SK-N-SH (cell line): ENCODE results near the gene CERS1. TPM values are rescaled to one million over a fixed set of nuclear protein-coding genes. Genes with fewer than 3 reads are reported as not detected.

Experiments used
- CTCF ChIA-PET: fragments of 300-600, 350-600 bp; formaldehyde crosslinking; extraction: SDS; loops from one replicate; lab custom pipeline; 2021; lab: Yijun Ruan, JAX
- POLR2A ChIA-PET: fragments of 350-600 bp; sonication (Branson Sonifier 250); formaldehyde crosslinking; extraction: SDS; loops from one replicate; lab custom pipeline; 2020; ENCODE audit warnings: antibody characterized with exemption, inconsistent platforms; lab: Yijun Ruan, JAX
- DNase-seq: peaks from one replicate; pipeline ENCODE4 v3.0.0; 2012
- H2AFZ ChIP-seq: fragments of 200-600 bp; sonication (generic); 2 replicates; pipeline ENCODE4 v1.8.1; 2016; ENCODE audit warnings: antibody characterized with exemption, mild to moderate bottlenecking, low read depth
- H3F3A ChIP-seq: fragments of 200-600 bp; sonication (generic); replicated peaks from 2 replicates; pipeline ENCODE3; 2016; ENCODE audit warnings: antibody characterized with exemption, mild to moderate bottlenecking; ENCODE audit not compliant: insufficient read depth
- H3K27ac ChIP-seq, 2 experiments: fragments of 200-500 bp in 1 of 2; fragments of 200-600 bp in 1 of 2; sonication (Bioruptor generic) in 1 of 2; sonication (generic), shearing (Covaris generic) in 1 of 2; 2 replicates each; pipeline versions ENCODE4 v1.5.1 to v1.6.1; 2014 to 2016; ENCODE audit warnings: low read depth in 2 of 2, inconsistent platforms in 1 of 2, low read length in 1 of 2, mild to moderate bottlenecking in 1 of 2, mixed read lengths in 1 of 2
- H3K27me3 ChIP-seq: fragments of 200-600 bp; sonication (generic), shearing (Covaris generic); 2 replicates; pipeline ENCODE4 v1.6.1; 2016; ENCODE audit warnings: mixed run types; ENCODE audit not compliant: insufficient read depth
- H3K36me3 ChIP-seq, 2 experiments: fragments of 200-500 bp in 1 of 2; fragments of 200-600 bp in 1 of 2; sonication (Bioruptor generic) in 1 of 2; sonication (generic) in 1 of 2; replicated peaks in 1 of 2; 2 replicates each; pipeline versions ENCODE3 to v1.5.1; 2014 to 2016; ENCODE audit warnings: low read length in 1 of 2, mild to moderate bottlenecking in 1 of 2; ENCODE audit not compliant: insufficient read depth in 2 of 2, control insufficient read depth in 1 of 2
- H3K4me1 ChIP-seq, 2 experiments: fragments of 200-500 bp in 1 of 2; fragments of 200-600 bp in 1 of 2; sonication (Bioruptor generic) in 1 of 2; sonication (generic), shearing (Covaris generic) in 1 of 2; 2 replicates each; pipeline versions ENCODE4 v1.5.1 to v1.6.1; 2014 to 2016; ENCODE audit warnings: low read depth in 1 of 2, low read length in 1 of 2, mixed run types in 1 of 2; ENCODE audit not compliant: insufficient read depth in 2 of 2, control insufficient read depth in 1 of 2
- H3K4me2 ChIP-seq: fragments of 200-600 bp; sonication (generic), shearing (Covaris generic); 2 replicates; pipeline ENCODE4 v1.6.1; 2017; ENCODE audit warnings: mixed run types
- H3K4me3 ChIP-seq, 2 experiments: fragments of 200-500 bp in 1 of 2; fragments of 200-600 bp in 1 of 2; sonication (Bioruptor generic) in 1 of 2; sonication (generic), shearing (Covaris generic) in 1 of 2; 2 replicates each; pipeline versions ENCODE4 v1.5.1 to v1.8.1; 2014 to 2016; ENCODE audit warnings: low read depth in 2 of 2, inconsistent platforms in 1 of 2, low read length in 1 of 2, mild to moderate bottlenecking in 1 of 2, mixed read lengths in 1 of 2, moderate library complexity in 1 of 2
- H3K79me2 ChIP-seq: fragments of 200-600 bp; sonication (generic); 2 replicates; pipeline ENCODE4 v1.8.1; 2017; ENCODE audit warnings: mild to moderate bottlenecking; ENCODE audit not compliant: insufficient read depth
- H3K9ac ChIP-seq: fragments of 200-600 bp; sonication (generic); 2 replicates; pipeline ENCODE4 v1.6.1; 2017; ENCODE audit warnings: mixed run types
- H3K9me2 ChIP-seq: fragments of 200-600 bp; sonication (generic); 2 replicates; pipeline ENCODE4 v1.6.1; 2017; ENCODE audit warnings: mixed run types
- H3K9me3 ChIP-seq: fragments of 200-600 bp; sonication (generic); 2 replicates; pipeline ENCODE4 v1.6.1; 2017; ENCODE audit warnings: mixed run types, mild to moderate bottlenecking, moderate library complexity
- H4K20me1 ChIP-seq: fragments of 200-600 bp; sonication (generic); 2 replicates; pipeline ENCODE4 v1.6.1; 2017; ENCODE audit warnings: mild to moderate bottlenecking, mixed run types; ENCODE audit not compliant: insufficient read depth
- CHD2 ChIP-seq: fragments of 150-350 bp; IDR thresholded peaks from 2 replicates; pipeline ENCODE4 v1.6.1; 2018; ENCODE audit warnings: low read length; ENCODE audit not compliant: partially characterized antibody
- FOXJ3 ChIP-seq: sonication (generic); formaldehyde crosslinking; IDR thresholded peaks from 2 replicates; pipeline ENCODE4 v1.5.1; 2020; ENCODE audit warnings: mild to moderate bottlenecking, missing genetic modification reagents
- GABPA ChIP-seq: IDR thresholded peaks from 2 replicates; pipeline ENCODE4 v1.4.0; 2012; ENCODE audit warnings: low read depth, mild to moderate bottlenecking
- IRF3 ChIP-seq: fragments of 150-350 bp; IDR thresholded peaks from 2 replicates; pipeline ENCODE4 v1.6.1; 2016; ENCODE audit warnings: mild to moderate bottlenecking, low read depth, low read length
- JUND ChIP-seq: IDR thresholded peaks from 2 replicates; pipeline ENCODE4 v1.4.0; 2012
- MXI1 ChIP-seq: IDR thresholded peaks from 2 replicates; pipeline ENCODE4 v1.6.1; 2012; ENCODE audit warnings: mild to moderate bottlenecking, low read depth, low read length, improper control_type of control experiment
- NFIC ChIP-seq: IDR thresholded peaks from 2 replicates; pipeline ENCODE4 v1.4.0; 2012; ENCODE audit warnings: borderline replicate concordance
- NRF1 ChIP-seq: IDR thresholded peaks from 2 replicates; pipeline ENCODE4 v1.6.1; 2012; ENCODE audit warnings: low read depth, mild to moderate bottlenecking, low read length
- POLR2AphosphoS5 ChIP-seq: IDR thresholded peaks from 2 replicates; pipeline ENCODE4 v1.6.1; 2012; ENCODE audit warnings: low read depth, low read length
- RFX5 ChIP-seq: IDR thresholded peaks from 2 replicates; pipeline ENCODE4 v1.6.1; 2012; ENCODE audit warnings: mild to moderate bottlenecking, improper control_type of control experiment, low read length
- SIN3A ChIP-seq: IDR thresholded peaks from 2 replicates; pipeline ENCODE4 v1.6.1; 2012; ENCODE audit warnings: low read depth, mild to moderate bottlenecking, low read length, moderate library complexity, borderline replicate concordance
- TCF12 ChIP-seq: IDR thresholded peaks from 2 replicates; pipeline ENCODE4 v1.4.0; 2012
- TEAD4 ChIP-seq: IDR thresholded peaks from 2 replicates; pipeline ENCODE4 v1.4.0; 2012; ENCODE audit warnings: mild to moderate bottlenecking, borderline replicate concordance; ENCODE audit not compliant: insufficient read depth
- USF1 ChIP-seq: IDR thresholded peaks from 2 replicates; pipeline ENCODE4 v1.4.0; 2012; ENCODE audit warnings: low read depth, borderline replicate concordance
- WGBS: methylation state at CpG from one replicate; pipeline ENCODE4 v1.1.6; 2017; ENCODE audit warnings: low lambda C conversion rate; 5-methylcytosine and 5-hydroxymethylcytosine counted together
- polyA plus RNA-seq, 3 experiments: library from polyadenylated mRNA; depleted of rRNA; stranded (reverse); fragments of >200 nt; gene quantifications; 2 replicates each; pipeline ENCODE4 v1.2.3, GENCODE V29; 2012
- TF ChIP-seq, protein P1 (sequence below): fragments of 200-600 bp; sonication (generic); IDR thresholded peaks from 2 replicates; pipeline ENCODE4 v1.6.1; 2017; ENCODE audit warnings: antibody characterized with exemption, mild to moderate bottlenecking, moderate library complexity

Gene CERS1
- polyA plus RNA-seq, 1 of the 3 experiments (the other 2 are of a cell fraction): 7.3 TPM

DNA sequence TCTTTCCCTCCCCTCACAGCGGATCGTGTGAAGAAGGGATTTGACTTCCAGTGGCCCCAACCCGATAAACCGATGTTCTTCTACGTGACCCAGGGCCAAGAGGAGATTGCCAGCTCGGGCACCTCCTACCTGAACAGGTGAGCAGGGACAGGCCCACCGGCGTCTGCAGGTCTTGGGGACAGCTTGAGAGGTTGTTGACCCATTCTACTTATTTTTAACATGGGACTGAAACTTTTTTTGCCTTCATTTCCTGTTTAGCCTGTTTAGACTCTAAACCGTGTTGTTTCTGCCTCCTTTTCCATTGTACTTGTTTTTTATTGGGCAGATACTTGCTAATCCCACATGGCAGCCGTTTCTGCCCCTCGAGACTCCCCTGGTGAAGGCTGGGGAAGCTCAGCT is 35.7 kb downstream of the CERS1 start:
- TF ChIP-seq NFIC: no peak
- peaks cover 23 to 84% of the 10 kb centered on the region in 2 experiments for H3K36me3 ChIP-seq
- CTCF ChIA-PET: interaction anchor here (1.3 to 10.3 kb wide), 4 partner anchors 9 to 269 kb away, joined by 3 to 201 read pairs (median 4); no protein-coding TSS in a partner anchor

DNA sequence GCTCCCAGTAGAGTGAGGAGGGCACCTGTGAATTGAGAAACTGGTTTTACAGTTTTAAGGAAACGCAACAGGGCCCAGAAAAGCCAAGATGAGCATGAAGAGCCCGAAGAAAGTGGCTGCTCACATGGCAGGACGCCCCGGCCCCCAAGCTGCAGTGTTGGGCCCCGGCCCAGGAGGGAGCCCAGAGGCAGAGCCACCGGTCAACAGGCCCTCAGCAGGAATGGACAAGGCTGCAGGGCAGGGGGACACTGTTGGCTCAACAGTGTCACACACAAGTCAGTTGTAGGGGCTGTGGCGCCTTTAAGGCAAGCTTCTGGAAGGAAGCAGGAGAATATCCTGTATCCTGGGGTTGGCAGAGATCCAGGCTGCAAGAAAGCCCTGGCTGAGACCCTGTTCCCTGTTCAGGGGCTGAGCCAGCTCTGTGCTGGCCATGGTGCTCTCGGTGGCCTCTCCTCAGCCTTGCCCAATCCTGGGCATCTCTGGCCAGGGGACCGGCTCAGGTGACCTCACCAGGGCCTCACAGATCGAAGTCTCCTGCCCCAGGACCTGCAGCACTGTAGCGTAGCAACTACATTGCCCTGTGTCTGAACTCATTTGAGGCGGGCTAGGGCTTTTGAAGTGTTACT is 36.2 kb downstream of the CERS1 start:
- Histone ChIP-seq H4K20me1 (peaks cover 4% of the 10 kb centered on the region; the same call in 1 of the 2 replicates), H3K4me2 (no peak overlapping the region), H3F3A (peaks cover 5% of the 10 kb centered on the region), H2AFZ (no peak overlapping the region), H3K9me3 (no peaks in the 10 kb centered on the region), H3K9me2 (no peaks in the 10 kb centered on the region), H3K4me1 (no peaks in the 10 kb centered on the region; a peak in 1 of 4 replicates), H3K4me3 (no peak overlapping the region), H3K27ac (no peak overlapping the region; a peak in 1 of 4 replicates), H3K79me2 (peaks cover 11% of the 10 kb centered on the region; the same call in 1 of the 2 replicates), H3K9ac (no peak overlapping the region), H3K27me3 (no peaks in the 10 kb centered on the region), H3K36me3 (peaks cover 23 to 88% of the 10 kb centered on the region in 2 experiments)
- DNase-seq: no peak
- 90% methylated on average over 10 of the region's 12 CpGs for WGBS
- CTCF ChIA-PET: interaction anchor here (0.7 to 10.3 kb wide), 9 partner anchors 8 to 409 kb away, joined by 3 to 201 read pairs (median 4); no protein-coding TSS in a partner anchor
- POLR2A ChIA-PET: no interaction called here
- TF ChIP-seq TEAD4 (no peak), TCF12 (no peak), FOXJ3 (CRISPR knock-in tag) (no peak), NFIC (no peak), IRF3 (no peak), JUND (no peak), NRF1 (no peak), GABPA (no peak), CHD2 (no peak), POLR2AphosphoS5 (no peak), RFX5 (no peak), USF1 (no peak), MXI1 (no peak), SIN3A (no peak)
- TF ChIP-seq, protein P1, sequence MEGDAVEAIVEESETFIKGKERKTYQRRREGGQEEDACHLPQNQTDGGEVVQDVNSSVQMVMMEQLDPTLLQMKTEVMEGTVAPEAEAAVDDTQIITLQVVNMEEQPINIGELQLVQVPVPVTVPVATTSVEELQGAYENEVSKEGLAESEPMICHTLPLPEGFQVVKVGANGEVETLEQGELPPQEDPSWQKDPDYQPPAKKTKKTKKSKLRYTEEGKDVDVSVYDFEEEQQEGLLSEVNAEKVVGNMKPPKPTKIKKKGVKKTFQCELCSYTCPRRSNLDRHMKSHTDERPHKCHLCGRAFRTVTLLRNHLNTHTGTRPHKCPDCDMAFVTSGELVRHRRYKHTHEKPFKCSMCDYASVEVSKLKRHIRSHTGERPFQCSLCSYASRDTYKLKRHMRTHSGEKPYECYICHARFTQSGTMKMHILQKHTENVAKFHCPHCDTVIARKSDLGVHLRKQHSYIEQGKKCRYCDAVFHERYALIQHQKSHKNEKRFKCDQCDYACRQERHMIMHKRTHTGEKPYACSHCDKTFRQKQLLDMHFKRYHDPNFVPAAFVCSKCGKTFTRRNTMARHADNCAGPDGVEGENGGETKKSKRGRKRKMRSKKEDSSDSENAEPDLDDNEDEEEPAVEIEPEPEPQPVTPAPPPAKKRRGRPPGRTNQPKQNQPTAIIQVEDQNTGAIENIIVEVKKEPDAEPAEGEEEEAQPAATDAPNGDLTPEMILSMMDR: no peak

More for the DNA sequence above, 35.7 kb downstream of the CERS1 start:
- POLR2A ChIA-PET: no interaction called here
- H3K9ac ChIP-seq: no peak overlapping the region
- H2AFZ ChIP-seq: no peak overlapping the region
- H3K9me2 ChIP-seq: no peaks in the 10 kb centered on the region
- H3K79me2 ChIP-seq: peaks cover 11% of the 10 kb centered on the region; the same call in 1 of the 2 replicates
- H3K4me3 ChIP-seq: no peak overlapping the region
- DNase-seq: no peak
- no peak overlapping the region for H3K4me2 ChIP-seq
- H3K9me3 ChIP-seq: no peaks in the 10 kb centered on the region
- H3K27me3 ChIP-seq: no peaks in the 10 kb centered on the region
- H4K20me1 ChIP-seq: peaks cover 4% of the 10 kb centered on the region; the same call in 1 of the 2 replicates
- H3F3A ChIP-seq: peaks cover 5% of the 10 kb centered on the region
- WGBS: 95% methylated on average over 11 of the region's 11 CpGs
- no peaks in the 10 kb centered on the region; a peak in 1 of 4 replicates for H3K4me1 ChIP-seq
- no peak overlapping the region for H3K27ac ChIP-seq
